Progenitor cell of endocrine pancreas (in vitro differentiated cells): ENCODE results near the gene NFIC. TPM values are rescaled to one million over a fixed set of nuclear protein-coding genes. Genes with fewer than 3 reads are reported as not detected.

Experiments
- DNase-seq: peaks from one replicate; pipeline ENCODE4 v3.0.0; 2021; ENCODE audit warnings: low spot score; ENCODE audit not compliant: unreplicated experiment
- H3K27ac Mint-ChIP-seq: 2 replicates; pipeline ENCODE4 v1.8.0; 2021; ENCODE audit warnings: mild to moderate bottlenecking, moderate library complexity, mixed read lengths
- H3K27me3 Mint-ChIP-seq: 2 replicates; pipeline ENCODE4 v1.8.0; 2021; ENCODE audit warnings: mixed read lengths
- H3K36me3 Mint-ChIP-seq: 2 replicates; pipeline ENCODE4 v1.8.0; 2022; ENCODE audit warnings: mixed read lengths; ENCODE audit not compliant: insufficient read depth
- H3K4me1 Mint-ChIP-seq: 2 replicates; pipeline ENCODE4 v1.8.0; 2021; ENCODE audit warnings: low read depth, mixed read lengths
- H3K4me3 Mint-ChIP-seq: 2 replicates; pipeline ENCODE4 v1.8.0; 2021; ENCODE audit warnings: low read depth, mild to moderate bottlenecking, moderate library complexity, mixed read lengths
- H3K9me3 Mint-ChIP-seq: 2 replicates; pipeline ENCODE4 v1.8.0; 2021; ENCODE audit warnings: low read depth, mixed read lengths
- CTCF ChIP-seq: fragments of 200-600 bp; sonication (generic); IDR thresholded peaks from one replicate; pipeline ENCODE4 v1.5.0; 2021; ENCODE audit warnings: antibody characterized with exemption, mild to moderate bottlenecking; ENCODE audit not compliant: unreplicated experiment
- total RNA-seq: library from RNA; stranded (reverse); gene quantifications from 2 replicates; pipeline ENCODE4 v1.2.1, GENCODE V29; 2021

NFIC gene
- total RNA-seq, 1 donor from 2014 or later, result 6.8 TPM

GRCh38 chr19:3359015-3359918 lies 7.1 kb upstream of the NFIC start:
- TF ChIP-seq CTCF, result no peak
- no peaks in the 10 kb centered on the region for H3K36me3 Mint-ChIP-seq
- peaks cover 4% of the 10 kb centered on the region for H3K9me3 Mint-ChIP-seq
- H3K4me1 Mint-ChIP-seq, result peaks cover 3% of the 10 kb centered on the region
- H3K4me3 Mint-ChIP-seq, result peak overlapping the region; percentile 75
- DNase-seq, result no peak
- H3K27me3 Mint-ChIP-seq, result peaks cover 80% of the 10 kb centered on the region
- no peak overlapping the region for H3K27ac Mint-ChIP-seq

- H3K27me3 Mint-ChIP-seq, result peaks cover 83% of the 10 kb centered on the region
- TF ChIP-seq CTCF, result no peak
- no peak for DNase-seq
Observed at GRCh38 chr19:3359919-3360420, 6.4 kb upstream of the NFIC start.

GRCh38 chr19:3360421-3361383 lies 5.7 kb upstream of the NFIC start:
- H3K27me3 Mint-ChIP-seq, result peaks cover 83% of the 10 kb centered on the region
- H3K36me3 Mint-ChIP-seq, result no peaks in the 10 kb centered on the region
- no peak for TF ChIP-seq CTCF
- no peak overlapping the region for H3K27ac Mint-ChIP-seq
- H3K9me3 Mint-ChIP-seq, result no peaks in the 10 kb centered on the region
- DNase-seq, result no peak
- peaks cover 5% of the 10 kb centered on the region for H3K4me1 Mint-ChIP-seq
- peak overlapping the region; percentile 72 for H3K4me3 Mint-ChIP-seq

More at GRCh38 chr19:3359919-3360420, 6.4 kb upstream of the NFIC start:
- Mint-ChIP-seq H3K4me1 (peaks cover 3% of the 10 kb centered on the region), H3K9me3 (peaks cover under 1% of the 10 kb centered on the region), H3K36me3 (no peaks in the 10 kb centered on the region), H3K27ac (no peak overlapping the region), H3K4me3 (no peak overlapping the region)

- no peak for DNase-seq
- H3K4me3 Mint-ChIP-seq, result peak overlapping the region; percentile 50
- peaks cover 75% of the 10 kb centered on the region for H3K27me3 Mint-ChIP-seq
- no peaks in the 10 kb centered on the region for H3K9me3 Mint-ChIP-seq
- H3K36me3 Mint-ChIP-seq, result no peaks in the 10 kb centered on the region
- H3K4me1 Mint-ChIP-seq, result peaks cover 5% of the 10 kb centered on the region
- H3K27ac Mint-ChIP-seq, result no peak overlapping the region
- no peak for TF ChIP-seq CTCF
Observed at GRCh38 chr19:3361384-3362216, 4.8 kb upstream of the NFIC start.
